HCT116 (cell line): ENCODE data around the gene TMEM14B. TPM values are rescaled to one million over a fixed set of nuclear protein-coding genes. Genes with fewer than 3 reads are reported as not detected.
"Not testable (repeated sequence)": the region's sequence is repeated elsewhere in the genome, so short reads cannot be mapped to it uniquely, and the experiment has no call there.

Source experiments
- ATAC-seq: fragments of 200-7000 bp; cut with Tn5 transposase; 2 replicates; pipeline ENCODE4 v1.9.1; 2020; ENCODE audit warnings: mild to moderate bottlenecking, moderate library complexity
- BruUV-seq: library from RNA; stranded (reverse); fragments of 400-500 nt; replicated peaks from 2 replicates; lab custom pipeline; 2021; lab: Mats Ljungman, UMichigan
- CTCF ChIA-PET: fragments of 300-600 bp; sonication (Branson Sonifier 250); formaldehyde crosslinking; loops from one replicate; lab custom pipeline; 2021; ENCODE audit warnings: antibody characterized with exemption; lab: Charles Lee
- POLR2A ChIA-PET: fragments of 300-600, 350-600 bp; sonication (Branson Sonifier 250); formaldehyde crosslinking; loops from one replicate; lab custom pipeline; 2021; ENCODE audit warnings: antibody characterized with exemption; lab: Charles Lee
- RAD21 ChIA-PET, 2 experiments: fragments of 300-600 bp; sonication (Branson Sonifier 250); formaldehyde crosslinking; loops; one replicate each; lab custom pipeline; 2023; ENCODE audit warnings: low total read pairs in 2 of 2; ENCODE audit not compliant: uncharacterized antibody in 2 of 2, unreplicated experiment in 2 of 2, low non-redundant PET in 1 of 2; lab: Charles Lee
- DNase-seq: peaks from one replicate; pipeline ENCODE4 v3.0.0-alpha.2; 2010; ENCODE audit warnings: low read depth, low spot score
- H2AFZ ChIP-seq: fragments of 200-600 bp; shearing (Covaris generic), sonication (generic); 2 replicates; pipeline ENCODE4 v1.6.1; 2017; ENCODE audit warnings: low read depth, mixed run types, mixed read lengths, antibody characterized with exemption, low read length; ENCODE audit not compliant: poor library complexity, severe bottlenecking
- H3K27ac ChIP-seq: 2 replicates; pipeline ENCODE4 v1.5.1; 2012; ENCODE audit warnings: low read depth, low read length
- H3K27me3 ChIP-seq: fragments of 200-600 bp; sonication (generic); 2 replicates; pipeline ENCODE4 v1.6.1; 2016; ENCODE audit warnings: mixed run types, low read length, mixed read lengths; ENCODE audit not compliant: insufficient read depth
- H3K36me3 ChIP-seq, 2 experiments: fragments of 200-500 bp in 1 of 2; fragments of 200-600 bp in 1 of 2; sonication (Bioruptor generic) in 1 of 2; sonication (generic) in 1 of 2; 2 replicates each; pipeline versions ENCODE4 v1.5.1 to v1.6.1; 2014 to 2016; ENCODE audit warnings: low read length in 2 of 2, inconsistent platforms in 1 of 2, mixed read lengths in 1 of 2, mixed run types in 1 of 2; ENCODE audit not compliant: insufficient read depth in 2 of 2, control insufficient read depth in 1 of 2
- H3K4me1 ChIP-seq, 2 experiments: fragments of 200-600 bp in 1 of 2; sonication (generic) in 1 of 2; 2 replicates each; pipeline versions ENCODE4 v1.5.1 to v1.6.1; 2012 to 2017; ENCODE audit warnings: low read length in 2 of 2, inconsistent platforms in 1 of 2, mild to moderate bottlenecking in 1 of 2, mixed read lengths in 1 of 2, mixed run types in 1 of 2, moderate library complexity in 1 of 2; ENCODE audit not compliant: insufficient read depth in 2 of 2, control insufficient read depth in 1 of 2
- H3K4me2 ChIP-seq: fragments of 200-600 bp; sonication (generic); 2 replicates; pipeline ENCODE4 v1.6.1; 2017; ENCODE audit warnings: mixed run types, low read length, mixed read lengths
- H3K4me3 ChIP-seq, 2 experiments: fragments of 200-600 bp in 1 of 2; sonication (generic) in 1 of 2; replicated peaks in 1 of 2; 2 replicates each; pipeline ENCODE4 v1.5.1; 2011 to 2016; ENCODE audit warnings: low read length in 2 of 2, control low read depth in 1 of 2, low read depth in 1 of 2, mild to moderate bottlenecking in 1 of 2, mixed read lengths in 1 of 2, mixed run types in 1 of 2
- H3K79me2 ChIP-seq: fragments of 200-600 bp; sonication (generic); 2 replicates; pipeline ENCODE4 v1.6.1; 2017; ENCODE audit warnings: mild to moderate bottlenecking, mixed run types, low read length, moderate library complexity, mixed read lengths; ENCODE audit not compliant: insufficient read depth
- H3K9ac ChIP-seq: fragments of 200-600 bp; sonication (generic); 2 replicates; pipeline ENCODE4 v1.6.1; 2016; ENCODE audit warnings: low read length, mixed read lengths
- H3K9me2 ChIP-seq: fragments of 200-600 bp; sonication (generic), shearing (Covaris generic); 2 replicates; pipeline ENCODE4 v1.6.1; 2017; ENCODE audit warnings: mixed run types, mild to moderate bottlenecking, moderate library complexity; ENCODE audit not compliant: insufficient read depth
- H3K9me3 ChIP-seq, 2 experiments: fragments of 200-500 bp in 1 of 2; fragments of 200-600 bp in 1 of 2; sonication (Bioruptor generic) in 1 of 2; sonication (generic) in 1 of 2; 2 replicates each; pipeline ENCODE4 v1.6.1; 2014 to 2017; ENCODE audit warnings: low read length in 2 of 2, mixed read lengths in 2 of 2, inconsistent platforms in 1 of 2, low read depth in 1 of 2, mild to moderate bottlenecking in 1 of 2, mixed run types in 1 of 2, moderate library complexity in 1 of 2; ENCODE audit not compliant: control insufficient read depth in 1 of 2, insufficient read depth in 1 of 2
- H4K20me1 ChIP-seq: fragments of 200-600 bp; sonication (generic), shearing (Covaris generic); 2 replicates; pipeline ENCODE4 v1.6.1; 2017; ENCODE audit warnings: mixed run types, mild to moderate bottlenecking, moderate library complexity; ENCODE audit not compliant: insufficient read depth
- EGR1 ChIP-seq: IDR thresholded peaks from 2 replicates; pipeline ENCODE4 v1.6.1; 2012; ENCODE audit warnings: low read depth
- EZH2 ChIP-seq: fragments of 200-600 bp; sonication (generic); IDR thresholded peaks from 2 replicates; pipeline ENCODE4 v1.6.1; 2017; ENCODE audit warnings: antibody characterized with exemption, mixed run types
- POLR2A ChIP-seq: IDR thresholded peaks from 2 replicates; pipeline ENCODE4 v1.7.0; 2011; ENCODE audit warnings: borderline replicate concordance; ENCODE audit not compliant: insufficient read depth, insufficient read length; ENCODE audit errors: extremely low read depth
- REST ChIP-seq: IDR thresholded peaks from 2 replicates; pipeline ENCODE4 v1.6.1; 2012; ENCODE audit warnings: low read depth
- ZFX ChIP-seq: fragments of 450-650 bp; IDR thresholded peaks from 2 replicates; pipeline ENCODE4 v1.6.1; 2017
- intact Hi-C: fragments of 100-400 bp; cut with micrococcal nuclease; formaldehyde crosslinking; loops from 2 replicates; pipeline ENCODE4 v1.10.0; 2022
- total RNA-seq: library from RNA; stranded (reverse); gene quantifications from one replicate; pipeline ENCODE4 v1.2.1, GENCODE V29; 2021; ENCODE audit not compliant: unreplicated experiment

Gene TMEM14B
- total RNA-seq, 1 experiment from 2014 or later = 83.6 TPM

GRCh38 chr6:10736731-10737130, 10.9 kb upstream of the TMEM14B start:
- CTCF ChIA-PET = no interaction called here
- Histone ChIP-seq H3K27ac (no peak overlapping the region), H3K4me1 (peaks cover 20 to 25% of the 10 kb centered on the region in 2 experiments), H4K20me1 (no peaks in the 10 kb centered on the region), H3K36me3 (peaks cover 3 to 6% of the 10 kb centered on the region in 2 experiments; a peak in 1 of 4 replicates), H3K9ac (no peak overlapping the region), H3K27me3 (no peaks in the 10 kb centered on the region), H3K9me3 (no peaks in the 10 kb centered on the region), H3K79me2 (no peaks in the 10 kb centered on the region), H2AFZ (no peak overlapping the region), H3K4me3 (no peak overlapping the region), H3K9me2 (no peaks in the 10 kb centered on the region), H3K4me2 (no peak overlapping the region)
- DNase-seq (no peak), ATAC-seq (no peak)
- RAD21 ChIA-PET = no interaction called here
- intact Hi-C loops = no loop called here
- POLR2A ChIA-PET = interaction anchor here (0.7 kb wide), 1 partner anchor 13 kb away, joined by 3 read pairs; no protein-coding TSS in a partner anchor
- no TSS peak for BruUV-seq
- TF ChIP-seq REST = no peak
- TF ChIP-seq EGR1 = no peak
- TF ChIP-seq ZFX = no peak
- no peak for TF ChIP-seq EZH2

- no peak for TF ChIP-seq POLR2A
- Histone ChIP-seq H4K20me1 (no peaks in the 10 kb centered on the region), H3K4me2 (no peak overlapping the region), H3K9me2 (no peaks in the 10 kb centered on the region), H3K27me3 (no peaks in the 10 kb centered on the region), H2AFZ (no peak overlapping the region), H3K27ac (no peak overlapping the region), H3K36me3 (no peaks in the 10 kb centered on the region), H3K9me3 (no peaks in the 10 kb centered on the region), H3K9ac (no peak overlapping the region), H3K4me3 (no peak overlapping the region), H3K4me1 (peaks cover 3 to 5% of the 10 kb centered on the region in 2 experiments), H3K79me2 (no peaks in the 10 kb centered on the region)
- ChIA-PET RAD21 (no interaction called here), POLR2A (no interaction called here), CTCF (no interaction called here)
- ATAC-seq (no peak), DNase-seq (no peak)
- BruUV-seq = no TSS peak
- intact Hi-C loops = no loop called here
These were observed 7.5 kb upstream of the TMEM14B start for GRCh38 chr6:10740061-10740460.

GRCh38 chr6:10741643-10742042, 6.0 kb upstream of the TMEM14B start:
- H3K4me3 ChIP-seq, H3K27me3 ChIP-seq, RAD21 ChIA-PET, H3K9me3 ChIP-seq, H3K9me2 ChIP-seq, H3K27ac ChIP-seq, ATAC-seq, H2AFZ ChIP-seq, H3K4me2 ChIP-seq, CTCF ChIA-PET, DNase-seq, H3K4me1 ChIP-seq, BruUV-seq, H3K9ac ChIP-seq, H3K36me3 ChIP-seq, H3K79me2 ChIP-seq, intact Hi-C loops, H4K20me1 ChIP-seq: not testable (repeated sequence)
- POLR2A ChIA-PET = interaction anchor here (0.6 kb wide), 1 partner anchor 47 kb away, joined by 4 read pairs; the partner anchor contains the start of gene PAK1IP1
